Activated T-helper 17 cell treated with anti-CD3 and anti-CD28 coated beads, Interleukin-2, amount 50 U/mL, for 72 hours (primary cell): Measurements from ENCODE around the gene P2RX6. TPM values are rescaled to one million over a fixed set of nuclear protein-coding genes. Genes with fewer than 3 reads are reported as not detected.
"Not testable (repeated sequence)": the region's sequence is repeated elsewhere in the genome, so short reads cannot be mapped to it uniquely, and the experiment has no call there.

Source experiments
- ATAC-seq: fragments of 150-1000 bp; cut with Tn5 transposase; replicated peaks from 2 replicates; pipeline ENCODE4 v1.10.0; 2021; ENCODE audit warnings: mild to moderate bottlenecking, moderate library complexity
- H3K27ac Mint-ChIP-seq: one replicate; pipeline ENCODE4 v1.8.0; 2022; ENCODE audit warnings: mixed read lengths
- H3K27me3 Mint-ChIP-seq: one replicate; pipeline ENCODE4 v1.8.0; 2022; ENCODE audit warnings: mixed read lengths
- H3K36me3 Mint-ChIP-seq: one replicate; pipeline ENCODE4 v1.8.0; 2022; ENCODE audit warnings: low read depth, mild to moderate bottlenecking, mixed read lengths
- H3K4me1 Mint-ChIP-seq: one replicate; pipeline ENCODE4 v1.8.0; 2022; ENCODE audit warnings: mixed read lengths
- H3K4me3 Mint-ChIP-seq: one replicate; pipeline ENCODE4 v1.8.0; 2022; ENCODE audit warnings: mild to moderate bottlenecking, mixed read lengths
- H3K9me3 Mint-ChIP-seq: one replicate; pipeline ENCODE4 v1.8.0; 2022; ENCODE audit warnings: mixed read lengths
- total RNA-seq, 2 donors: library from RNA; stranded (reverse); gene quantifications; one replicate each; pipeline ENCODE4 v1.2.3, GENCODE V29; 2022

P2RX6 gene
- total RNA-seq, 2 donors from 2014 or later, result 0.28 TPM; not detected in 1

DNA sequence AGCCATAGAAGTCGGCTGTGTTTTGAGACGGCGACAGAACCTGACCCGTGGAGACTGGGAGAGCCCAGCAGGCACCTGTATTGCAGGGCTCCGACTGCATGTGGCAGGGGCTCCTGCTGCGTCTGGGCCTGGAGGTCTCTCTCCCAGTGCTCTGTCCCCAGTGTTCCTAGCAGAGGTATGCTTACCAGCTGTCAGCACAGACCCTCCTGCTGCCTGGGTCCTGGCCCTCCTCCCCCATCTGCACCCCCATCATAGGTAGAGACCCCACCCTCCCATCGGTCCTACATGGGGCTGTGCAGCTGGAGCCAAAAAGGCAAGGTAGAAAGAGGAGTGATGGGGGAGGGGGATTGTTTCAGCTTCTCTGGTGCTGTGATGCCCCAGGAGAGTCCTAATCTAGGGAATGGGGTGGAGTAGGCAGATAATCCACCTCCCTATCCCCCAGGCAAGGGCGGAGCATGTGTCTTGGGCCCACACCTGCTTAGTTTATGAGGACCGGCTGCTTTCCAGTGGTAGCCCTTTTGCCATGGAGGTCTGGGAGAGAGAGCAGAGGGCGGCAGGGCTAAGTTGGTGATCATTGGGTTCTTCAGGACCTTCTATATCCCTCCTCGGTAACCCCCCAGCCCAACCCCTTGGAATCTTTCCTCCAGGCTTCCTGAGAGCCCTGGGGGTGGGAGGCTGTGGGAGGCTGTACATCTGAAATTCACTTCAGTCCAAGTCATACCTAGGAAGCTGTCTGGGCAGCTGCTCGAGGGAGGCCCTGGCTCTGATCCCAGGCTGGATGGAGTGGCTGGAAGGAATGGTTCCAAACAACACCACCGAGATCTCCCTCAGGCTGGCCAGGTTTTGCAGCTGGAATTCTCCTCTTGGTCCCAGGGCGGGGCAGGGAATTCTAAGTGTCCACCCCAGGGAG lies 12.1 kb downstream of the P2RX6 start:
- no peak for ATAC-seq
- Mint-ChIP-seq H3K4me3 (no peak overlapping the region), H3K9me3 (no peaks in the 10 kb centered on the region)

DNA sequence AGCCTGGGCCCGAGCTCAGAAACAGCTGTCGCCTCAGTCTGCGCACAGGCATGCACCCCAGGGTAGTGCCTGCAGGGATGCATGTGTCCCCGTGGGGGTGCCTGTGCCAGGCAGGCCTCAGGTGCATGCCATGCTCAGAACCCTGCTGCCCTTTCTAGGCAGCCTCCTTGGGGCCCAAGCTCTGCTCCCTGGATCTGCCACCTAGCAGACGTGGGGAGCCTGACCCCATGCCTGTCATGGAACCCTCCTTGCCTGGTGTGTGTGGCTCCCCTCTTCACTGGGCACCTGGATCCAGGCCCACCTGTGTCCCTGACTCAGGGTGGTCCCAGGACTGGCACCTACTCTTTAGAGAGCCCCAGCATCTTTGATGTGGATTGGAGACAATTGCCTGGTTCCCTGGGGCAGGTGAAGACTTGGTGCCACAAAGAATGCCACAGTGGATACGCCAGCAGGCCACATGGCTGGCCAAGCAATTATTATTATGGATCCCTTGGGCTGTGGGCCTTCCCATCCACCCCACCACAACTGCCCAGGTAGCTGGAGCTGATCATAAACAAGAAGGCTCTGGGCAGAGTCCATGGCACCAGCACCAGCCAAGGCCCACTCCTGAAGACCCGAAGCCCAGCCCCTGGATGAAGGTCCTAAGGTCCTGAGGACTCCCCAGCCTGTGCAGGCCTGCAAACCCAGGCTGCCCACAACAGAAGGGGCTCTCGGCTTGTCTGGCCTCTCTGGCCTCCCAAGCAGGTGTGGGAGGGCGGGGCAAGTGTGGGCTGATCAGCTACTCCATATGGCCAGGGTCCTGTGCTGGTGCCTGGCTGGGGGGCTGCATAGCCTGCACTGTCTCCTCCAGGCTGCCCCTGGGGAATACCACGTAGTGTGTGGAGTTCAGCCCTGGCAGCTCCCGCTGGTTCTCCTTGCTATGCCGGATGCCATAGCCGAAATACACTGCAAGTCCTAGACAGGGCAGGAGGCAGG lies 13.6 kb downstream of the P2RX6 start:
- H3K27ac Mint-ChIP-seq, result no peak overlapping the region
- no peaks in the 10 kb centered on the region for H3K9me3 Mint-ChIP-seq
- no peaks in the 10 kb centered on the region for H3K36me3 Mint-ChIP-seq
- no peak for ATAC-seq
- peaks cover 13% of the 10 kb centered on the region for H3K27me3 Mint-ChIP-seq
- H3K4me3 Mint-ChIP-seq, result no peak overlapping the region
- peaks cover 7% of the 10 kb centered on the region for H3K4me1 Mint-ChIP-seq

More for the DNA sequence above, 12.1 kb downstream of the P2RX6 start:
- H3K27me3 Mint-ChIP-seq, result peaks cover 13% of the 10 kb centered on the region
- H3K36me3 Mint-ChIP-seq, result no peaks in the 10 kb centered on the region
- H3K4me1 Mint-ChIP-seq, result peaks cover 7% of the 10 kb centered on the region
- H3K27ac Mint-ChIP-seq, result peak overlapping the region; percentile 54

DNA sequence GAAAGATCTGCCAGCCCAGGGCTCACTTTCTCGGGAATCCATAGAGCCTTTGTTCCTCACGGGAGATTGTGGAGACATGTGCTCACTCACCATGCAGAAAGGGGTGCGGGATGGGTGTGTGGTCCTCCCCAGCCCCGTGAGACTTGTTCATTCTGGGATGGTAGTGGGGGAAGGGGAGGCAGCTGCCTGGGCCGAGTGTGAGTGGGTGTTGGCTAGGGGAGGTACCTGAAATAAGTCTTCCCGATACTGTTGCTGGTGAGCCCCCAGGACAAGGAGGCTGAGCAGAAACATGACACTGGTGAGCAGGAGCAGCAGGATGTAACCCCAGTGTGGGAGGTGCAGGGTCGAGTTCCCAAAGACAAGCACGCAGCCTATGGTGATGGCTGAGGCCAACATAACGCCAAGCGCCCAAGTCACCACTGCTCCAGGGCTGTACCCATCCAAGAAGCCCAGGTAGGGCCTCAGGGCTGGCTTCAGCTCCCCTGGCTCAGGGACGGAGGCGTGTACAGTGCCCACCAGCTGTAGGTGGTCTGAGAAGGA lies 14.6 kb downstream of the P2RX6 start:
- H3K4me1 Mint-ChIP-seq, result peaks cover 7% of the 10 kb centered on the region
- no peak overlapping the region for H3K27ac Mint-ChIP-seq
- H3K4me3 Mint-ChIP-seq, result no peak overlapping the region
- ATAC-seq, result no peak
- H3K36me3 Mint-ChIP-seq, result no peaks in the 10 kb centered on the region
- no peaks in the 10 kb centered on the region for H3K9me3 Mint-ChIP-seq
- H3K27me3 Mint-ChIP-seq, result peaks cover 14% of the 10 kb centered on the region

DNA sequence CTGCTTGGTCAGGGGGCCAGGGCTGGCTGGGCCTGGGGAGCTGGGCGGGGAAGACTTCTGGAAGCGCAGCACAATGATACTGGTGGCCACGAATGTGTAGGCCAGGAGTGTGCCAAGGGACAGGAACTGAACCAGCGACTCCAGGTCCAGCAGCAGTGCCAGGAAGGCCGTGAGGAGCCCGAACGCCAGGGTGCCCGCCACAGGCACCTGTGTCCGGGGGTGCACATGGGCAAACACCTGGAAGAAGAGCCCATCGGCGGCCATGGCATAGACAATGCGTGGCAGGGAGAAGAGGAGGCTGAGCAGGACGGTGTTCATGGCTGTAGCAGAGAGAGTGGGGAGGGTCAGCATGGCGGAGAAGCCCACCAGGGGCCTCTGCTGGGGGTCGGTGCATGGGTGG lies 15.1 kb downstream of the P2RX6 start:
- ATAC-seq, result no peak
- Mint-ChIP-seq H3K9me3 (no peaks in the 10 kb centered on the region), H3K36me3 (no peaks in the 10 kb centered on the region), H3K27ac (no peak overlapping the region), H3K27me3 (peaks cover 16% of the 10 kb centered on the region), H3K4me3 (no peak overlapping the region), H3K4me1 (peaks cover 7% of the 10 kb centered on the region)

DNA sequence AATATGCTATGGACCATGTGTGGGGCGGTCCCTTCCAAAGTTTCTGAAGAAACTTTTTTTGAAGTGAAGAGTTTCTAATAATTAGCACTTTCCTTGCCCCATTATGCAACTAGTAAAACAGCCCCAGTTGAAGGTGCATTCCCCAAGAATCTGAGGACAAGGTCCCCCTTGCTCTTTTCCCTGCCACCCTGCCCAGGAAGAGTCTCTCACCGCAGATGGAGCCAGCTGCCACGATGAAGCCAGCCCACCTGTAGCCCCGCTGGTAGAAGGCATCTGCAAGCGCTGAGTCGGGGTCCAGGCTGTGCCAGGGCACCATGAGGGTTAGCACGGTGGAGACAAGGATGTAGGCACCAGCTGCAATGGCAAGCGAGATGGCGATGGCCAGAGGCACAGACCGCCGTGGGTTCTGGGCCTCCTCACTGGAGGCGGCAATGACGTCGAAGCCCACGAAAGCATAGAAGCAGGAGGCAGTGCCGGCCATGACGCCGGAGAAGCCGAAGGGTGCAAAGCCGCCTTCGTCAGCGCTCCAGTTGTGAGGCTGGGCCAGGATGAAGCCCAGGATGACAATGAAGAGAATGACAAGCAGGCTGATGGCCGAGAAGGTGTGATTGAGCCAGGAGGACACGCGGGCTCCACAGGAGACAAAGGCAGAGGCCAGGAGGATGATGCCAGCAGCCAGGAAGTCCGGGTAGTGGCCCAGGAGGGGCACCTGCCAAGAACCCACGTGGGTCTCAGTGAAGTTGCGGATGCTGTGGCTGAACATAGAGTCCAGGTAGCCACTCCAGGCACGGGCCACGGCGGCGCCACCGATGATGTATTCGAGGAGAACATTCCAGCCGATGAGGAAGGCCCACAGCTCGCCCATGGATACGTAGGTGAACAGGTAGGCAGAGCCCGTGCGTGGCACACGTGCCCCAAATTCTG lies 15.9 kb downstream of the P2RX6 start:
- H3K27ac Mint-ChIP-seq, result no peak overlapping the region
- no peak overlapping the region for H3K4me3 Mint-ChIP-seq
- no peaks in the 10 kb centered on the region for H3K9me3 Mint-ChIP-seq
- H3K36me3 Mint-ChIP-seq, result no peaks in the 10 kb centered on the region
- peaks cover 16% of the 10 kb centered on the region for H3K27me3 Mint-ChIP-seq
- ATAC-seq, result no peak
- no peaks in the 10 kb centered on the region for H3K4me1 Mint-ChIP-seq

DNA sequence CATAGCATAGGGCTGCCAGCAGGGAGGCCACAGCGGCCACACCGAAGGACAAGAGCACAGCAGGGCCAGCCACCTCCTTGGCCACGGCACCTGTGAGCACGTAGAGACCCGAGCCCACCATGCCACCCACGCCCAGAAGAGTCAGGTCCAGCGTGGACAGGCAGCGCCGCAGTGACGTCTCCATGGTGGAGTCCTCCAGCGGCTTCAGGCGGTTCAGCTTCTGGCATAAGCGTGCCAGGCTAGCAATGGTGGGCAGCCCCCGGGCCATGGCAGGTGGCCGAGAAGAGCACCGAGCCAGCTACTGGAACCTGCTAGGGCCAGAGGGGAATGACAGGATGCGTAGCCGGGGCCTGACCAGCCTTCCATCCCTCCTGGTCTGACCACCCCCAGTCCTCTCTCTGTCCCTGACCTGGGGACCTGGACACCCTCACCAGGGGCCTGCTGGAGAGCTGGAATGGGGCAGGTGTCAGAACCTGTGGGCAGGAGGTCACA lies 16.6 kb downstream of the P2RX6 start:
- Mint-ChIP-seq H3K9me3 (no peaks in the 10 kb centered on the region), H3K36me3 (no peaks in the 10 kb centered on the region), H3K27me3 (peaks cover 16% of the 10 kb centered on the region), H3K4me1 (no peaks in the 10 kb centered on the region), H3K27ac (no peak overlapping the region), H3K4me3 (no peak overlapping the region)
- ATAC-seq, result no peak

DNA sequence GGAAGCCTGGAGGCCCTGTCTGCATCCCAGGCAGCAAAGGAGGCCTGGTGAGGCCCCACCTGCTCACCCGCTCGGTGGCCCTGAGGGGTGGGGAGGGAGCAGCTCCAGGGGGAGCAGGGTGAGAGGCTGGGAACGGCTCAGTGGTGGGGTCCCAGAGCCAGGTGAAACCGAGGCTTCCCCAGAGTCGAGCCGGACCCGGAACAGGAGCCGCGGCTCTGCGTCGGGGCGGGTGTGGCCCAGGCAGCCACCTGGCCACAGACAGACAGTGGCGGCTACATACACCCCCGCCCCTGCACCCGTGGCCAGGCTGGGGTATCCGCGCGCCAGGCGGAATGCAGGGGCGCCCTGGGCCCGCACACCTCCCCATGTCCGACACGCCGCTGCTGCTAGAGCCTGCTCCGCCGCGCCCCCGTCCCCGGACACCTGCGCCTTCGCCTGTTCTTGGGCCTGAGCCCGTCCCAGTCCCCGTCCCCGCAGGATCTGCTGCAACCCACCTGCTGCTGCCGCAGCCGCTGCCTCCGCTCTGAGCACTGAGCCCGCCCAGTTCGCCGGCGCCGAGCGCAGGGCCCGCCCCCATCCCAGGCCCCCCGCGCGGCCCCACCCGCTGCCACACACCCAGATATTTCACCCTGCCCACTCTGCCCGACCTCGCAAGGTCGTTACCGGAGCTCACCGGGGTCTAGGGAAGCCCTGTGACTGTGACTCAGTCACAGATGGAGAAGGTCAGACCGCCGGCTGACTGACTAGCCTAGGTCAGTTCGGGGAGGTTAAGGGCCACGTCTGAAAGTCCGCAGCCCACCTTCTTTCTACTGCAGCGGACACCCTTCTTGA lies 17.3 kb downstream of the P2RX6 start, which contains the start of gene SLC7A4:
Gene SLC7A4 (minus strand): TSS at position 525 of the 831 bp plus-strand sequence. CDS start 749 bp downstream, outside the sequence.
- no peak within 1 kb of the TSS for H3K27ac Mint-ChIP-seq
- H3K9me3 Mint-ChIP-seq, result no peaks in the 10 kb centered on the region
- ATAC-seq, result peak; percentile 19
- H3K36me3 Mint-ChIP-seq, result no peaks in the 10 kb centered on the region
- no peak within 1 kb of the TSS for H3K4me3 Mint-ChIP-seq
- H3K4me1 Mint-ChIP-seq, result no peaks in the 10 kb centered on the region
- H3K27me3 Mint-ChIP-seq, result peaks cover 16% of the 10 kb centered on the region

DNA sequence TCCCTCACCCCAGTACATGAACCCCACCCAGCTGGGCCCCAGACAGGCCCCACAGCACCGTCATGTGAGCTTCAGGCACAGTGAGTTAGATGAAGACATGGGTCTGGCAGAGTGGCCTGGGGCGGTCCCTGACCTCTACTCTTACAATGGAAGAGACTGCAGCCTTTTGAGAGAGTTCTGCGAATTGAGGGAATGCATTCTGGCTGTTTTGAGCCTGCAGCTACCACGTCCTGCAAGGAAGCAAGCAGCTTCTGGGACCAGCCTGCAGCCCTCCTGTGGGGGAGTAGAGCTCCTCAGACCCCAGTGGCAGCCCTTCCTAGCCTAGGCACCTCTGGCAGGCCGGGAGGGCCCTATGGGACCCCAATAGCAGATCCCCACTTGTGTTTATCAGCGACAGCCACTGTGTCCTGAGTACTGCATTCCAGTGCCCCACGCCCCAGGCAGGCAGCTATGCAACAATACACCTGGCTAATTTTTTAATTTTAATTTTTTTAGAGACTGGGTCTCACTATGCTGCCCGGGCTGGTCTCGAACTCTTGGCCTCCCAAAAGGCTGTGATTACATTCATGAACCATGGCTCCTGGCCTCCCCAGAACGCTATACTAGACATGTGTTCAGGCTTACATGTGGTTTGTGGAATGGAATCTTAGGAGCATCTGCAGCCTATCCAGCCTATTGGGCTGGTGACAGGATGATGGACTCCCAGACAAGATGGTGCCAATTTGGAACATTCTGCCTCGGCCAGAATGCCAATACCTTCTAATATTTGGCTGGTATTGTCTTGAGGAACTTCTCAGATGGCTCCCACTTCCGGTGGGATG lies 18.1 kb downstream of the P2RX6 start:
- peaks cover 16% of the 10 kb centered on the region for H3K27me3 Mint-ChIP-seq
- no peak overlapping the region for H3K4me3 Mint-ChIP-seq
- no peaks in the 10 kb centered on the region for H3K4me1 Mint-ChIP-seq
- ATAC-seq, result no peak
- H3K9me3 Mint-ChIP-seq, result no peaks in the 10 kb centered on the region
- H3K36me3 Mint-ChIP-seq, result no peaks in the 10 kb centered on the region
- H3K27ac Mint-ChIP-seq, result no peak overlapping the region

DNA sequence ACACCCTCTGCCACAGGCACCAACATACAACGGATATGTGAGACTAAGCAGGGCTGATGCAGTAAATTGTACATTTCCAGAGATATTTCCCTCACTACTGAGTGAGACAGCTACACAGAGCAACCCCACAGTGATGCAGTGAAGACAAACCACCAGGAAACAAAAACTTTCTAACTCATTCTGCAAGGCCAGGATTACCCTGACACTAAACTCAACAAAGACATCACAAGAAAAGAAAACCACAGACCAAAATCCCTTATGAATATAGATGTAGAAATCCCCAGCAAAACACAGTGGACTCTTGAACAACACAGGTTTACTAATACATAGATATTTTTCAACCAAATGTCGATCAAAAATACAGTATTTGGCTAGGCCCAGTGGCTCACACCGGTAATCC lies 18.9 kb downstream of the P2RX6 start:
- H3K27ac Mint-ChIP-seq, result no peak overlapping the region
- no peaks in the 10 kb centered on the region for H3K36me3 Mint-ChIP-seq
- H3K9me3 Mint-ChIP-seq, result no peaks in the 10 kb centered on the region
- peaks cover 16% of the 10 kb centered on the region for H3K27me3 Mint-ChIP-seq
- H3K4me1 Mint-ChIP-seq, result no peaks in the 10 kb centered on the region
- peak; percentile 70 for ATAC-seq
- no peak overlapping the region for H3K4me3 Mint-ChIP-seq

DNA sequence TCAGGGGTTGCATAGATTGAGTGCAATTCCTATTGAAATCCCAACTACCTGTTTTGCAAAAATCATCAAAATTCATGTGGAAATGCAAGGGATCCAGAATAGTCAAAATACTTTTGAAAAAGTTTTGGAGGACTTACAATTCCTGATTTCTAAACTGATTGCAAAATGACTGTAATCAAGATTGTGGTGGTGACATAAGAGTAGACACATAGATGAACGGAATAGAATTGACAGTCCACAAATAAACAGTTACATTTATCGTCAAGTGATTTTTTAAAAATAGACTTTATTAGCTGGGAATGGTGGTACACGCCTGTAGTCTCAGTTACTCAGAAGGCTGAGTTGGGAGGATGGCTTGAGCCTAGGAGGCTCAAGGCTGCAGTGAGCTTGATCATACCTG lies 20.0 kb downstream of the P2RX6 start:
- Mint-ChIP-seq H3K4me3 (no peak overlapping the region), H3K27me3 (peaks cover 13% of the 10 kb centered on the region), H3K9me3 (no peaks in the 10 kb centered on the region), H3K4me1 (no peaks in the 10 kb centered on the region), H3K27ac (no peak overlapping the region), H3K36me3 (no peaks in the 10 kb centered on the region)
- no peak for ATAC-seq

DNA sequence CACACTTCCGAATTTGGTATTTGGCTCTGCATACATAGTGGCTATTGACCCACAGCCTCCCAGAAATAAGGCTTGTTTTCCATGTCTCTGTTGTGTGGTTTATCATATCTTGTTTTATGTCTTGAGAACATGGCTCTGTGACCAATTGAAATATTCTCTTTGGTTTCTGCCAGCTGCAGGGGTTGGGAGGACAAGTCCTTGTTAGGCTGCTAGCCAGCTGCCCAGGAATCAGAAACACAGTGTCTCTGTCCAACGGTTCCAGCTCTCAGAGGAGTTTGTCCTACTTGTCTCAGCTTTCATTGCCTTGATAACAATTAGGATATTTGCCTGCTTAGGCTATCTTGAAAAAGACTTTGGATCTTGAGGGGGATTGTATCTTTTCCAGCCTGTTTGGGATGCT lies 23.4 kb downstream of the P2RX6 start:
- no peaks in the 10 kb centered on the region for H3K9me3 Mint-ChIP-seq
- H3K36me3 Mint-ChIP-seq, result no peaks in the 10 kb centered on the region
- H3K27me3 Mint-ChIP-seq, result peaks cover 10% of the 10 kb centered on the region
- H3K4me3 Mint-ChIP-seq, result no peak overlapping the region
- H3K4me1 Mint-ChIP-seq, result peaks cover 2% of the 10 kb centered on the region
- no peak overlapping the region for H3K27ac Mint-ChIP-seq
- ATAC-seq, result no peak

DNA sequence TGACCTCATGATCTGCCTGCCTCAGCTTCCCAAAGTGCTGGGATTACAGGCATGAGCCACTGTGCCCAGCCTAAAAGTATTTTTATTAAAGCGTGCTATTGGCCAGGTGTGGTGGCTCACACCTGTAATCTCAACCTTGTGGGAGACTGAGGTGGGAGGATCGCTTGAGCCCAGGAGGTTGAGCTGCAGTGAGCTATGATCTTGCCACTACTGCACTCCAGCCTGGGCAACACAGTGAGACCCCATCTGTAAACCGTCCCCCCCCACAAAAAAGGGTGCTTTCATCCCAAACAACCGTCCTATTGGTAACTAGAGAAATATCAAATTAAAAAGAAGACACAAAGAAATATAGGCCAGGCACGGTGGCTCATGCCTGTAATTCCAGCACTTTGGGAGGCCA lies 24.2 kb downstream of the P2RX6 start:
- not testable (repeated sequence) for H3K27ac Mint-ChIP-seq, H3K9me3 Mint-ChIP-seq, H3K4me1 Mint-ChIP-seq, H3K36me3 Mint-ChIP-seq, H3K4me3 Mint-ChIP-seq, ATAC-seq
- peaks cover 10% of the 10 kb centered on the region for H3K27me3 Mint-ChIP-seq
